ENCODE measurements around the gene PACS1. TPM values are rescaled to one million over a fixed set of nuclear protein-coding genes. Genes with fewer than 3 reads are reported as not detected.
"Not testable (repeated sequence)": the region's sequence is repeated elsewhere in the genome, so short reads cannot be mapped to it uniquely, and the experiment has no call there.

Gene PACS1
- total RNA-seq, 1 donor from 2014 or later = 26.6 TPM

- DNase-seq (ENCODE audit: low read depth) = no peak
Observed at GRCh38 chr11:66106786-66107599, 36.9 kb downstream of the PACS1 start.

- no peak for DNase-seq (ENCODE audit: low read depth)
Observed at GRCh38 chr11:66107600-66108510, 37.8 kb downstream of the PACS1 start.

GRCh38 chr11:66109294-66109693 is 39.2 kb downstream of the PACS1 start:
- no peak for DNase-seq (ENCODE audit: low read depth)

GRCh38 chr11:66111158-66111557 is 41.1 kb downstream of the PACS1 start:
- no peak for DNase-seq (ENCODE audit: low read depth)

- DNase-seq (ENCODE audit: low read depth) = no peak
Observed at GRCh38 chr11:66112041-66112491, 42.0 kb downstream of the PACS1 start.

- peak; percentile 57 for DNase-seq (ENCODE audit: low read depth)
Observed at GRCh38 chr11:66112601-66113499, 42.8 kb downstream of the PACS1 start.

GRCh38 chr11:66114957-66115356 is 44.9 kb downstream of the PACS1 start:
- DNase-seq (ENCODE audit: low read depth) = not testable (repeated sequence)

GRCh38 chr11:66115638-66116301 is 45.7 kb downstream of the PACS1 start:
- DNase-seq (ENCODE audit: low read depth) = no peak

GRCh38 chr11:66116576-66117361 is 46.7 kb downstream of the PACS1 start:
- no peak for DNase-seq (ENCODE audit: low read depth)

GRCh38 chr11:66118847-66119246 is 48.8 kb downstream of the PACS1 start:
- DNase-seq (ENCODE audit: low read depth) = no peak

- no peak for DNase-seq (ENCODE audit: low read depth)
Observed at GRCh38 chr11:66119348-66120133, 49.5 kb downstream of the PACS1 start.

GRCh38 chr11:66121466-66121865 is 51.4 kb downstream of the PACS1 start:
- no peak for DNase-seq (ENCODE audit: low read depth)

GRCh38 chr11:66123902-66124301 is 53.8 kb downstream of the PACS1 start:
- DNase-seq (ENCODE audit: low read depth) = no peak

- no peak for DNase-seq (ENCODE audit: low read depth)
Observed at GRCh38 chr11:66124564-66124963, 54.5 kb downstream of the PACS1 start.

GRCh38 chr11:66126064-66126463 is 56.0 kb downstream of the PACS1 start:
- DNase-seq (ENCODE audit: low read depth) = no peak

GRCh38 chr11:66126808-66127555 is 56.9 kb downstream of the PACS1 start:
- peak; percentile 47 for DNase-seq (ENCODE audit: low read depth)

- DNase-seq (ENCODE audit: low read depth) = no peak
Observed at GRCh38 chr11:66130978-66131377, 60.9 kb downstream of the PACS1 start.
